Endothelial cell of umbilical vein (primary cell): ENCODE measurements around the gene ITGA11. TPM values are rescaled to one million over a fixed set of nuclear protein-coding genes. Genes with fewer than 3 reads are reported as not detected.

ENCODE experiments used
- BruUV-seq: library from RNA; stranded (reverse); fragments of 400-500 nt; replicated peaks from 2 replicates; lab custom pipeline; 2021; lab: Mats Ljungman, UMichigan
- CTCF ChIA-PET: fragments of 300-600, 350-600 bp; sonication (Branson Sonifier 250); formaldehyde crosslinking; loops from one replicate; lab custom pipeline; 2021; ENCODE audit warnings: antibody characterized with exemption, inconsistent platforms; lab: Charles Lee
- POLR2A ChIA-PET: fragments of 300-600, 350-600 bp; sonication (Branson Sonifier 250); formaldehyde crosslinking; loops from one replicate; lab custom pipeline; 2021; ENCODE audit warnings: antibody characterized with exemption, inconsistent platforms; lab: Charles Lee
- DNase-seq: peaks from one replicate; pipeline ENCODE4 v3.0.0-alpha.2; 2011; ENCODE audit warnings: low read depth, low spot score
- FAIRE-seq: peaks from 2 replicates; lab custom pipeline; 2011; peaks lifted over from hg19 to GRCh38; lab: Jason Lieb, UNC
- H2AFZ ChIP-seq: 2 replicates; pipeline ENCODE4 v1.6.0; 2012; ENCODE audit warnings: low read depth, low read length, control low read depth, inconsistent platforms
- H3K27ac ChIP-seq: 2 replicates; pipeline ENCODE4 v1.5.1; 2011; ENCODE audit warnings: low read depth, mild to moderate bottlenecking, control low read depth, low read length, moderate library complexity; ENCODE audit not compliant: insufficient read depth
- H3K27me3 ChIP-seq, 2 experiments: 2 replicates each; pipeline versions ENCODE4 v1.6.0 to v1.6.1; 2011; ENCODE audit warnings: low read length in 2 of 2, mixed read lengths in 1 of 2; ENCODE audit not compliant: control insufficient read depth in 2 of 2, insufficient read depth in 2 of 2
- H3K36me3 ChIP-seq, 2 experiments: 2 replicates in 1 of 2; 3 replicates in 1 of 2; pipeline ENCODE4 v1.5.1; 2011; ENCODE audit warnings: low read length in 2 of 2, mild to moderate bottlenecking in 1 of 2, moderate library complexity in 1 of 2; ENCODE audit not compliant: control insufficient read depth in 2 of 2, insufficient read depth in 2 of 2; ENCODE audit errors: extremely low read depth in 1 of 2
- H3K4me1 ChIP-seq: 3 replicates; pipeline ENCODE4 v1.5.1; 2011; ENCODE audit warnings: mild to moderate bottlenecking, low read length; ENCODE audit not compliant: control insufficient read depth, insufficient read depth; ENCODE audit errors: extremely low read depth
- H3K4me2 ChIP-seq: 2 replicates; pipeline ENCODE4 v1.6.1; 2011; ENCODE audit warnings: low read length, control low read depth, mixed read lengths; ENCODE audit not compliant: insufficient read depth
- H3K4me3 ChIP-seq, 3 experiments: fragments of 200-600 bp in 1 of 3; sonication (generic), shearing (Covaris generic) in 1 of 3; replicated peaks in 1 of 3; 2 replicates each; pipeline ENCODE4 v1.5.1; 2011 to 2016; ENCODE audit warnings: control low read depth in 3 of 3, low read length in 3 of 3, mild to moderate bottlenecking in 2 of 3, inconsistent platforms in 1 of 3, low read depth in 1 of 3, moderate library complexity in 1 of 3; ENCODE audit not compliant: insufficient read depth in 1 of 3
- H3K79me2 ChIP-seq: 2 replicates; pipeline ENCODE4 v1.6.0; 2012; ENCODE audit warnings: low read length, inconsistent platforms; ENCODE audit not compliant: control insufficient read depth, insufficient read depth
- H3K9ac ChIP-seq: replicated peaks from 2 replicates; pipeline ENCODE3; 2011; ENCODE audit warnings: low read length, control low read depth; ENCODE audit not compliant: insufficient read depth; ENCODE audit errors: extremely low read depth
- H3K9me1 ChIP-seq: replicated peaks from 3 replicates; pipeline ENCODE4 v1.6.0; 2011; ENCODE audit warnings: mild to moderate bottlenecking, low read length; ENCODE audit not compliant: control insufficient read depth, insufficient read depth; ENCODE audit errors: extremely low read depth
- H3K9me3 ChIP-seq: replicated peaks from 2 replicates; pipeline ENCODE4 v1.5.1; 2012; ENCODE audit warnings: low read length, inconsistent platforms; ENCODE audit not compliant: control insufficient read depth, insufficient read depth
- H4K20me1 ChIP-seq: replicated peaks from 2 replicates; pipeline ENCODE3; 2011; ENCODE audit warnings: mild to moderate bottlenecking, low read length; ENCODE audit not compliant: control insufficient read depth, insufficient read depth; ENCODE audit errors: extremely low read depth
- CTCF ChIP-seq, 2 donors: IDR thresholded peaks; 1 replicate in 1 of 2; 2 replicates in 1 of 2; pipeline ENCODE4 v1.5.1; 2011; ENCODE audit warnings: low read length in 2 of 2, mild to moderate bottlenecking in 2 of 2, moderate library complexity in 2 of 2, control low read depth in 1 of 2, inconsistent platforms in 1 of 2, low read depth in 1 of 2; ENCODE audit not compliant: insufficient read depth in 1 of 2; ENCODE audit errors: extremely low read depth in 1 of 2
- EZH2 ChIP-seq: IDR thresholded peaks from 2 replicates; pipeline ENCODE4 v1.6.1; 2012; ENCODE audit warnings: borderline replicate concordance, low read depth, mild to moderate bottlenecking, moderate library complexity, low read length, inconsistent platforms; ENCODE audit not compliant: severe bottlenecking
- FOS ChIP-seq: IDR thresholded peaks from 2 replicates; pipeline ENCODE4 v1.6.1; 2011; ENCODE audit warnings: mild to moderate bottlenecking, low read length, moderate library complexity, borderline replicate concordance; ENCODE audit not compliant: insufficient read depth
- GATA2 ChIP-seq: IDR thresholded peaks from 2 replicates; pipeline ENCODE4 v1.7.0; 2011; ENCODE audit warnings: low read depth, mild to moderate bottlenecking, moderate library complexity, mixed read lengths, low read length; ENCODE audit not compliant: insufficient read length, insufficient read depth
- JUN ChIP-seq: IDR thresholded peaks from 2 replicates; pipeline ENCODE4 v1.6.1; 2011; ENCODE audit warnings: borderline replicate concordance, low read depth; ENCODE audit not compliant: insufficient read length, insufficient read depth
- MAX ChIP-seq: IDR thresholded peaks from 2 replicates; pipeline ENCODE4 v1.6.1; 2011; ENCODE audit not compliant: insufficient read depth, insufficient read length
- MYC ChIP-seq: IDR thresholded peaks from one replicate; pipeline ENCODE4 v1.6.1; 2011; ENCODE audit warnings: mild to moderate bottlenecking, low read depth, low read length
- POLR2A ChIP-seq: IDR thresholded peaks from 2 replicates; pipeline ENCODE4 v1.6.1; 2012; ENCODE audit warnings: low read depth, mild to moderate bottlenecking, control low read depth, low read length
- POLR2AphosphoS5 ChIP-seq: IDR thresholded peaks from 2 replicates; pipeline ENCODE4 v1.6.1; 2012; ENCODE audit warnings: low read depth, mild to moderate bottlenecking, control low read depth, low read length, moderate library complexity; ENCODE audit not compliant: insufficient read depth
- dilution Hi-C: fragments of 300-500 bp; cut with MboI; formaldehyde crosslinking; loops from one replicate; pipeline ENCODE4 v1.15.0; 2019; ENCODE audit warnings: low sequenced_read_pairs; ENCODE audit not compliant: extremely low pct_ligation_motif_present
- intact Hi-C: fragments of 100-400 bp; cut with micrococcal nuclease; formaldehyde crosslinking; loops from one replicate; pipeline ENCODE4 v1.10.0; 2022
- polyA plus RNA-seq, 4 experiments: library from polyadenylated mRNA; depleted of rRNA in 3 of 4; stranded (reverse) in 3 of 4; unstranded in 1 of 4; fragments of >200 nt; gene quantifications; 2 replicates each; pipeline versions ENCODE4 v1.2.1 to v1.2.3, GENCODE V29; 2011 to 2012; ENCODE audit warnings: missing spikeins in 1 of 4
- total RNA-seq: library from RNA; stranded (reverse); gene quantifications from 2 replicates; pipeline ENCODE4 v1.2.3, GENCODE V29; 2021

Gene ITGA11
- total and polyA plus RNA-seq, 2 donors (not counting 3 experiments of a cell fraction or from before 2014, with no cell fraction given) = 0.18 to 1.0 TPM

- intact Hi-C loops = no loop called here
- dilution Hi-C loops = no loop called here
- Histone ChIP-seq H3K4me3 (no peak overlapping the region), H3K36me3 (no peaks in the 10 kb centered on the region), H4K20me1 (no peaks in the 10 kb centered on the region), H3K4me1 (no peaks in the 10 kb centered on the region), H3K79me2 (no peaks in the 10 kb centered on the region), H3K9me3 (no peaks in the 10 kb centered on the region), H2AFZ (no peak overlapping the region), H3K27me3 (peaks cover 0 to 1% of the 10 kb centered on the region in 2 experiments), H3K27ac (no peak overlapping the region), H3K4me2 (no peak overlapping the region), H3K9me1 (no peaks in the 10 kb centered on the region), H3K9ac (no peak overlapping the region)
- TF ChIP-seq EZH2 (no peak), GATA2 (no peak), POLR2AphosphoS5 (no peak), FOS (no peak), JUN (no peak), POLR2A (no peak), MYC (no peak), MAX (no peak)
- FAIRE-seq (no peak), DNase-seq (no peak)
- CTCF ChIA-PET = no interaction called here
- BruUV-seq = no TSS peak
- POLR2A ChIA-PET = no interaction called here
Measured at GRCh38 chr15:68416158-68416535, 15.8 kb downstream of the ITGA11 start.

GRCh38 chr15:68415501-68416157, 16.3 kb downstream of the ITGA11 start:
- no peak overlapping the region for H3K27ac ChIP-seq
- H3K4me3 ChIP-seq = no peak overlapping the region
- no peak overlapping the region for H2AFZ ChIP-seq
- H3K9me1 ChIP-seq = no peaks in the 10 kb centered on the region
- CTCF ChIA-PET = no interaction called here
- no peak overlapping the region for H3K9ac ChIP-seq
- H3K79me2 ChIP-seq = no peaks in the 10 kb centered on the region
- H3K9me3 ChIP-seq = no peaks in the 10 kb centered on the region
- DNase-seq (no peak), FAIRE-seq (no peak)
- TF ChIP-seq CTCF (IDR thresholded peaks at IDR 0.05; ENCODE audit: extremely low read depth in 1 of 2, insufficient read depth in 1 of 2, low read depth in 1 of 2, low read length in 2 of 2) (no peak), EZH2 (no peak), MAX (no peak), POLR2AphosphoS5 (no peak), MYC (no peak), POLR2A (no peak), GATA2 (no peak), JUN (no peak), FOS (no peak)
- H4K20me1 ChIP-seq = no peaks in the 10 kb centered on the region
- H3K4me1 ChIP-seq = no peaks in the 10 kb centered on the region
- no peaks in the 10 kb centered on the region for H3K36me3 ChIP-seq
- H3K4me2 ChIP-seq = no peak overlapping the region
- POLR2A ChIA-PET = no interaction called here
- H3K27me3 ChIP-seq = peaks cover 0 to 1% of the 10 kb centered on the region in 2 experiments
- dilution Hi-C loops = no loop called here
- intact Hi-C loops = no loop called here
- BruUV-seq = no TSS peak
